Superior temporal gyrus (tissue), 1 donor: ENCODE results near the gene GAA.
A peak's percentile ranks its signal among the peaks of the same experiment; 100 is the strongest.

Experiments used
- DNase-seq: peaks from one replicate; pipeline ENCODE4 v3.0.0-alpha.2; 2016; ENCODE audit errors: extremely low spot score

Gene GAA

GRCh38 chr17:80101011-80101945 is at the start of gene GAA:
TSS of gene GAA (plus strand) at chr17:80101581. CDS start at chr17:80104587, 3,006 bp downstream.
- DNase-seq: peak; percentile 79

GRCh38 chr17:80051681-80052080 is 49.7 kb upstream of the GAA start:
- no peak for DNase-seq

GRCh38 chr17:80053102-80053501 is 48.3 kb upstream of the GAA start:
- no peak for DNase-seq

- DNase-seq: no peak
Observed at GRCh38 chr17:80055597-80055996, 45.8 kb upstream of the GAA start.

GRCh38 chr17:80058311-80058955 is 42.9 kb upstream of the GAA start:
- no peak for DNase-seq

- DNase-seq: no peak
Observed at GRCh38 chr17:80060644-80061043, 40.7 kb upstream of the GAA start.

GRCh38 chr17:80061421-80061820 is 40.0 kb upstream of the GAA start:
- no peak for DNase-seq

- no peak for DNase-seq
Observed at GRCh38 chr17:80063830-80064585, 37.4 kb upstream of the GAA start.

GRCh38 chr17:80064696-80065095 is 36.7 kb upstream of the GAA start:
- no peak for DNase-seq

- no peak for DNase-seq
Observed at GRCh38 chr17:80065478-80066170, 35.8 kb upstream of the GAA start.

GRCh38 chr17:80067393-80067986 is 33.9 kb upstream of the GAA start:
- no peak for DNase-seq

GRCh38 chr17:80068301-80069222 is 32.8 kb upstream of the GAA start:
- DNase-seq: no peak

GRCh38 chr17:80070375-80071115 is 30.8 kb upstream of the GAA start:
- DNase-seq: no peak

GRCh38 chr17:80071116-80071841 is 30.1 kb upstream of the GAA start:
- peak; percentile 28 for DNase-seq

GRCh38 chr17:80072410-80072809 is 29.0 kb upstream of the GAA start:
- no peak for DNase-seq

- no peak for DNase-seq
Observed at GRCh38 chr17:80080081-80080480, 21.3 kb upstream of the GAA start.

- no peak for DNase-seq
Observed at GRCh38 chr17:80081596-80081995, 19.8 kb upstream of the GAA start.

GRCh38 chr17:80082403-80083135 is 18.8 kb upstream of the GAA start:
- DNase-seq: peak; percentile 79
